ENCODE data around the gene DRC3.

The DRC3 gene

DNA sequence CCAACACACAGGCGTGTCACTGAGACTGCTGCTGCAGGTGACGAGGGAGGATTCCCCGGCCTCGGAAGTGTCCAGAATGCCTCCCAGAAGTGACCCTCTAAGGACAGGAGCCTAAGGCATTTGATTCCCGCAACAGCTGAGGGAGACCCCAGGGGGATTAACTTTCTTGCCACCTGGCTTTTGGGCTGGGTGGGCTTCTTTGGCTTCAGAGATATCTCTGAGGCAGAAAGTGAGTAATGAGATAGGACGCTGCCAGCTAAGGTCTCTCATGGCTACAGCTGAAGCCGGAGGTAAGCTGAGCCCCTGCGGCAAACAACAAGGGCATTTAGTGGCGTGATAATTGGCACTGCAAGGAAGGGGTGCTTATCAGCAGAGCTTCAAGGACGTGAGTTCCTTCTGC is 17.0 kb downstream of the DRC3 start:
- in situ Hi-C loops (cut with HindIII; ENCODE audit: low sequenced_read_pairs), result no loop called here

DNA sequence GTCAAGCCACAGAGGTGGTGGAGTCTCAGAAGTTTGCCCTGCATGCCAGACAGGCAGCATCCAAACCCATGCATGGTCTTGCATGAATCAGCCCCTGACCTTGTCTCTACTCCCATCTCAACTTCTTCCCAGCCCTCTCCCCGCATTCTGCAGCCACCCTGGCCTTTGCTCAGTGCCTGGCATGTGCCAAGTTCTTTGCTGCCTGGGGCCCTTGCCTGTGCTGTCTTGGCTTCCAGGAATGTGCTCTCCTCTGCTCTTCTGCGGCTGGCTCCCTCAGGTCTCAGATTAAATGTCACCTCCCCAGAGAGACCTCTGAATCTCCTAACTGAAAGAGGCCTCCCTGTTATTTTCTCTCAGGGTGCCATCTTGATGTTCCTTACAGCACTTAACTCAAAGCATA is 17.6 kb downstream of the DRC3 start:
- in situ Hi-C loops (cut with HindIII; ENCODE audit: low sequenced_read_pairs), result no loop called here

DNA sequence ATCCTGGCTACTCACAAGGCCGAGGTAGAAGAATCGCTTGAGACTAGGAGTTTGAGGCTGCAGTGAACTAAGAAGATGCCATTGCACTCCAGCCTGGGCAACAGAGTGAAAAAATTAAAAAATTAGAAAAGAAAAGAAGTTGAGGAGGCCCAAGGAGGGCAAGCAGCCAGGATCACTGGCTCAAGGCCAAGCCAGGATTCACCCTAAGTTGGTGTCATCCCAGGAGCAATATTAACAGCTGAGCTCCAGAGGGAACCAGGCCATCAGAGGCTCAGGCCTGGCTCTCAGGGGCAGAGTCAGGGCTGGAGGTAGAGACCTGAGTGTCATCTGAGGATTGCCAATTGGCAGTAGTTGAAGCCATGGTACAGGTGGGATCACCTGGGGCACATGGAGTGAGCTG is 20.7 kb downstream of the DRC3 start:
- in situ Hi-C loops (cut with HindIII; ENCODE audit: low sequenced_read_pairs), result no loop called here

DNA sequence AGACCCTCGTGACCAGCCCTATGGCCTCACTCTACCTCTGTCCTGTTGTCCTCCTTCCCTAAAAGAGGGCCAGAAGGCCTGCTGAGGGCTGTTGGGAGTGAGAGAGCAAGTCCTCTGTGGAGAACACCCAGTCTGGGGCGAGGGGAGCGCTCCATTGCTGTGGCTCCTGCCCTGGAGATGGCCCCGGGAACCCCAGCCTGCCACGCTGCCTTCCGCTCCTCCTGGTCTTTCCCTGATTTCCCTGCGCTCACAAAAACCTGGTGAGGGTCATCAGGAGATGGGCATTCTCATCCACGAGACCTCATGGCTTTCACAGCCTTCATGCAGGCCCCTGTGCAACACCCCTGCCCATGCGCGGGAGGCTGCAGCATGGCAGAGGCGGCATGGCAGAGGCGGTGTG is 21.2 kb downstream of the DRC3 start:
- in situ Hi-C loops (cut with HindIII; ENCODE audit: low sequenced_read_pairs), result no loop called here

DNA sequence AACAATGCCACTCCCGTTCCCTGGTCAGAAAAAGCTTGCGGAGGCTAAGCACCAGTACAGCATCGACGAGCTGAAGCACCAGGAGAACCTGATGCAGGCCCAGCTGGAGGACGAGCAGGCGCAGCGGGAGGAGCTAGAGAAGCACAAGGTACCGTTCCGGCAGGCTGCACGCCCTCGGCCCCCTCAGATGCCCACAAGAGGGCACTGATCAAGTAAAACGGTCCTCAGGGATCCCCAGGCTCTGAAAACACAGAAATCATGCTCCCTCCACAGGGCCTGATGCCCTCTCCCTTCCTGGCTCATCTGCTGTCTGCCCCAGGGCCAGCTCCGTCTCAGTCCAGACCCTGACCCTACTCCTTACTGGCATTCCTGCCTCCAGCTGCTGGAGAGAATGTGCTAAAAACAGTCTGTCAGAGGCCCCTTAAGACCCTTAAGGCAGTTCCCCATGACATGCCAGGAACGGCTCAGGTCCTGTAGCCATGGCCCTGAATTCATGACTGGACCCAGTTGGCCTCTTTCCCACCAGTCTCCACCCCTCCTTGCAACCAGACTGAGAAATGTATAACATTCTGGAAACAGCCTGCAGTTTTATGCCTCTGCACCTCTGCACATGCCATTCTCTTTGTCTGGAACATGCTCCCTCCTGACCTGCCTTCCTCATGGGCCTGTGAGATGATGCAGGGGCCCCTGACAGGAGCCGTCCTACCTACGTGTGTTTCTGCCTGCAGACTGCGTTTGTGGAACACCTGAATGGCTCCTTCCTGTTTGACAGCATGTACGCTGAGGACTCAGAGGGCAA is 21.8 kb downstream of the DRC3 start:
- in situ Hi-C loops (cut with HindIII; ENCODE audit: low sequenced_read_pairs), result loop anchor here (5.0 kb wide), 1 partner anchor 38 kb away; no protein-coding TSS in a partner anchor

DNA sequence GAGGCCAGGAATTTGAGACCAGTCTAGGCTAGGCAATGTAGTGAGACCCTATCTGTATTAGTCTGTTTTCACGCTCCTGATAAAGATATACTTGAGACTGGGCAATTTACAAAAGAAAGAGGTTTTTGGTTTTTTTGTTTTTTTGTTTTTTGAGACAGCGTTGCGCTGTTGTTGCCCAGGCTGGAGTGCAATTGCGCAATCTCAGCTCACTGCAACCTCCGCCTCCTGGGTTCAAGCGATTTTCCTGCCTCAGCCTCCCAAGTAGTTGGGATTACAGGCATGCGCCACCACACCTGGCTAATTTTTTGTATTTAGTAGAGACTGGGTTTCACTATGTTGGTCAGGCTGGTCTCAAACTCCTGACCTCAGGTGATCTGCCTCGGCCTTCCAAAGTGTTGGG is 23.2 kb downstream of the DRC3 start:
- in situ Hi-C loops (cut with HindIII; ENCODE audit: low sequenced_read_pairs), result loop anchor here (5.0 kb wide), 1 partner anchor 36 kb away; no protein-coding TSS in a partner anchor

DNA sequence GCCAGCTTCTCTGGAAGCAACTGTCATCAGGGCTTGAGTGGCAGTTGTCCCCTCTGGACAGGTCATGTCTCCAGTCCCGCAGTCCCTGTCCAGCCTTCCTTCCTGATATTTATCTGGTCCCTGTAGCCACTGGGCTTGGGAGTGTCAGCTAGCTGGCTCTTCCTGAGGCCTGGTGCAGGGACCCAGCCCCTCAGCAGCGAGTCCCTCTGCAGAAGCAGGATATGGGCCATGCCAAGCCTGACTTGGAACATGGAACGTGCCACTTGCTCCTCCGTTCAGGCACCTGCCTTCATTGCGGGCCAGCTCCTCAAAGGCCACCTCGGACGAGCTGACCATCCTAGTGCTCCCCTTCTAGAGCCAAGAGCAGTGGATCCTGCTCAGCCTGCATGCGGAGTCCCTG is 26.3 kb downstream of the DRC3 start:
- in situ Hi-C loops (cut with HindIII; ENCODE audit: low sequenced_read_pairs), result loop anchor here (5.0 kb wide), 1 partner anchor 33 kb away; no protein-coding TSS in a partner anchor

DNA sequence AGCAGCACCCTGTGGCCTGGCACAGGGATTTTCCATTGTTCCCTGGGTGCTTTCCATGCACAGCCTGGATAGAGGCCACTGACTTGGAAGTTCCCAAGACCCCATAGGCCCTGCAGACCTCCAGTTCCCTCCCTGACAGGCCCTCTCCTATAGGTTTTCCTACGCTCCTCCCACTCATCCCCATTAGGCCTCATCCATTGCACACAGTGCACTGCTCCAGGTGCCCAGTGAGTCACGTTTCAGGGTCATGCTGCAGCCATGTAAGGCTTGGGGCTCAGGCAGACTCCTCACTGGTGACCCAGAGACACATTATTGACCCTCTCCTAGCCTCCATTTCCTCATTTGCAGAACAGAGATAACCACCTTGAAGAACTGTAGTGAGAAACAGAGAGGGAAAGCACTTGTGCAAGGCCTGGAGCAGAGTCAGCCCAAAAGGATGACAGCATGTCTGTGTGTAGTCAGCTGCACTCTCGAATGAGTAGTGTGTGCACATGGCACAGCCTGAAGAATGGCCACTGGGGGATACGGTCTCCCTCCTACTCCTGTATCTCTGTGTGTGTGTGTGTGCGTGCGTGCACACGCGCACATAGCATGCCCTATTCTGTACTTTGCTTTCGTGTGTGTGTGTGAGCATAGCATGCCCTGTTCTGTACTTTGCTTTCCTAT is 26.8 kb downstream of the DRC3 start:
- in situ Hi-C loops (cut with HindIII; ENCODE audit: low sequenced_read_pairs), result loop anchor here (5.0 kb wide), 1 partner anchor 33 kb away; no protein-coding TSS in a partner anchor

DNA sequence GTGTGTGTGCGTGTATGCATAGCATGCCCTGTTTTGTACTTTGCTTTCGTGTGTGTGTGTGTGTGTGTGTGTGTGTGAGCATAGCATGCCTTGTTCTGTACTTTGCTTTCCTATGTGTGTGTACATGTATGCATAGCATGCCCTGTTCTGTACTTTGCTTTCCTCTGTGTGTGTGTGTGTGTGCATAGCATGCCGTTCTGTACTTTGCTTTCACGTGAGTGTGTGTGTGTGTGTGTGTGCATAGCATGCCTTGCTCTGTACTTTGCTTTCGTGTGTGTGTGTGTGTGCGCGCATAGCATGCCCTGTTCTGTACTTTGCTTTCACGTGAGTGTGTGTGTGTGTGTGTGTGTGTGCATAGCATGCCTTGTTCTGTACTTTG is 27.4 kb downstream of the DRC3 start:
- in situ Hi-C loops (cut with HindIII; ENCODE audit: low sequenced_read_pairs), result no loop called here

DNA sequence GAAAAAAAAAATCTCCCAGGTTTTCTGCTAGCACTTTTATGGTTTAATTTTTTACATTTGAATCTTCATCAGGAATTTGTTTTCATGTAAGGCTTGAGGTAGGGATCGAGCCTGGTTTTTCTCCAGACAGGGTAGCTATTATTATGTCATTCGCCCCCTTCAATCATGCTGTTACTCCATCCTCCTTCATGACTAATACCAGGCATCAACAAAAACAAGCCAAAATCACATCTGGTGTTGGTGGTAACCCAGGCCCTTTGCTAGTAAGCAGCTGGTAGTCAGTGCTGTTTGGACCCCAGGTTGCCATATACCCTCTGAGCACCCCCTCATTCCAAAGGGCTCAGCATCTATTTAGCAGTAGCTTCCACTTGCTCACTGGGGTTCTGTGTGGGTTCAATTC is 29.5 kb downstream of the DRC3 start:
- in situ Hi-C loops (cut with HindIII; ENCODE audit: low sequenced_read_pairs), result no loop called here

DNA sequence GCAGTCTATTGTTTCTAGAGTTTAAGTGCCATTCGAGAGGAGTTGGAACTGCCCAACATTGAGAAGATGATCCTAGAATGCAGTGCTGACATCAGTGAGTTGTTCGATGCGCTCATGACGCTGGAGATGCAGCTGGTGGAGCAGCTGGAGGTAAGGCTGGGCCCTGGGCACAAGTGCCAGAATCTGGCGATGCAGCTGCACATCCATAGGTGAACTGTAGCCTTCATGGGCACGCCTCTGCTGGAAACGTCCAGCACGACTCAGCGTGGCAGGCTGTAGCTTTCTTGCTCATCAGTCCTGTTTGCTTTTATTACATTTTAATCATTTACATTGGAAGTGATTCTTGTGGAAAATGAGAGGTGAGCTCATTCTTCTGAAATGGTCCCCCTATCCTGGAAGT is 31.7 kb downstream of the DRC3 start:
- in situ Hi-C loops (cut with HindIII; ENCODE audit: low sequenced_read_pairs), result no loop called here

DNA sequence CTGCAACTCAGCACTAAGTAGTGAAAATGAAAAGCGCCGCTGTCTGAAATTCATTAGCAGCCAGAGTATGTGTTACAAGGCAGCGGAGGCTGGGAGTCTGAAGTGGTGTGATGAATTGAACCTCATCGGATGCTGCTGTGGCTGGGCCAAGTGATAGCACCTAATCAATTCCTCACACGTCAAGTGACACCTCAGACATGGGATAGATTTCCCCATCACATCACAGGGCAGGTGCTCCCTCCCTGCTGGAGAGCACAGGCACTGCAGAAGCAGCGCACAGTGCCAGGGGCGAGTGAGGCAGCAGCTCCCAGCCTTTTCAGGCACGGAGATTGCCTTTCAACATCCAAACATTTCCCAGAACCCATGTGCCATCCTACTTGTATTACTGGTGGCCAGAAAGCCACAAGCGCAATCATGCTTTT is 32.2 kb downstream of the DRC3 start:
- in situ Hi-C loops (cut with HindIII; ENCODE audit: low sequenced_read_pairs), result no loop called here

DNA sequence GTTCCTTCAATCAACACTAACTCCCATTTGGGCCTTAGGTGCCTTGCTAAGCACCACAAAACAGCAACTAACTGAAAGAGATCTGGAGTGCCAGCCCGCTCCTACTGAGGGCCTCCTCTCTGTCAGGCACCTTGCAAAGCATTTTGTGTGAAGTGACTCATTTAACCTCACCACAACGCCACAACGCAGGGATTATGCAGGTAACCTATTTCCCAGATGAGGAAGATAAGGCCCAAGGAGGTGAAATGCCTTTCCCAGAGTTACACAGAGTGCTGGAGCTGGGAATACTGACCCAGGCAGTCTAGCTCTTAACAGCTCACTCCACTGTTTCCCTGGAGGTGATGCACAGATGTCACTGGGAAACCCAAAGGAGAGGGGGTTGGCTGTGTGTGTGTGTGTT is 32.8 kb downstream of the DRC3 start:
- in situ Hi-C loops (cut with HindIII; ENCODE audit: low sequenced_read_pairs), result no loop called here

DNA sequence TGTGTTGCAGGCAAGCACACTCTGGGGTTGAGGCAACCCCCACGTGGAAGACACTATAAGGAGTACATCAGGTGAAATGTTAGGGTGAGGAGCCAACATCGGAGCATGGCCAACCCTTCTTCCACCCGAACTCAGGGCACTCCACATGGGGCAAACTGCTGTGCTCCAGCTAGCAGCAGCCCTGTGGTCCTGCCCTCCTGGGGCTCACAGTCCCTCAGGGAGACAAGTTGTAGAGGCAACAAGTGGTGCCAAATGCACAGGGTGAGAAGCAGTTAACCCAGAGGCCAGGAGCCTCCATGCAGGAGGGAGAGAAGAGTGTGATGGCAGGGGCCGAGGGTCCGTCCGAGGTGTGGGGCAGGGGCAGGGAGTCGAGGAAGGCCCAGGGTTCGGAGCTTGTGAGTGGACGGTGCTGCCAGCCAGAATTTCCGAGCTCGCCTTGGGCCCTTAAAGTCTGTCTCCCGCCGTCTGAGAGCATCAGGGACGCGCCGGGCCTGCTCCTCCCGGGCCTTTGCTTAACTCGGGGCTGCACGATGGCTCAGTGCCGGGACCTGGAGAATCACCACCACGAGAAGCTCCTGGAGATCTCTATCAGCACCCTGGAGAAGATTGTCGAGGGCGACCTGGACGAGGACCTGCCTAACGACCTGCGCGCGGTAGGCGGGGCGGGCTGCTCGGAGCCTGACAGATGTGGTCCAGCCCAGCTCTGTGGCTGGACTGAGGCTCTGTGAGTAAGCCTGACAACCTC is 34.0 kb downstream of the DRC3 start:
- in situ Hi-C loops (cut with HindIII; ENCODE audit: low sequenced_read_pairs), result no loop called here

DNA sequence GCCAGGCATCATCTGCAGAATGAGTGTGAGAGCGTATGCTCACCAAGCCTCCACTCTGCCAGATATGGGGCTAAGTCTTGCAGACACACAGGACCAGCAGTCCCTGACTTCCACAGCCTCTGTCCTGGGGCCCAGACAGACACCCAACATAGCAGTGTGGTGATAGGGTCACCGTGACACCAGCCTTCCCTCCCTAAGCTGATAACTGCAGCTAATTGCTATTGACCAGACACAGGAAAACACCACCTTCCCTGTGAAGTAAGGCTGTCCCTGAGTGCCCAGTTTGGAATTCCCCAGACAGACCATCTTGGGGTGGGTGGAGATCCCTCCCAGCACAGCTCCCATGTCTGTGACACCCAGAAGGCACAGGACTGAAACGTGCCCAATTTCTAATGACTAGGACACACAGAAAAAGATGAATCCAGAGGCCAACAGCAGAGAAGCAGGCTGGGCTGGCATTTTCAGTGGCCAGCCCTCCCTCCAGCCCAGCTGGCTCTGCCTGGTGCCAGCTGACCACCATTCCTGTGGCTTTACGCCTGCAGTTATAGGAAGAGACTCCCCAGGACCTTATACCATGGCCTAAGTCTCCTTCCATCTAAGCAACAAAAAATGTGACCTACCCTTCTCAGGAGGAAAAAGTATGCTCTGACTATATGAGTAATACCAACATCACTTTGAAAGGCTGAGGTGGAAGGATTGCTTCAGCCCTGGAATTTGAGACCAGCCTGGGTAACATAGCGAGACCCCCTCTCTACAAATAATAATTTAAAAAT is 36.0 kb downstream of the DRC3 start:
- in situ Hi-C loops (cut with HindIII; ENCODE audit: low sequenced_read_pairs), result no loop called here

DNA sequence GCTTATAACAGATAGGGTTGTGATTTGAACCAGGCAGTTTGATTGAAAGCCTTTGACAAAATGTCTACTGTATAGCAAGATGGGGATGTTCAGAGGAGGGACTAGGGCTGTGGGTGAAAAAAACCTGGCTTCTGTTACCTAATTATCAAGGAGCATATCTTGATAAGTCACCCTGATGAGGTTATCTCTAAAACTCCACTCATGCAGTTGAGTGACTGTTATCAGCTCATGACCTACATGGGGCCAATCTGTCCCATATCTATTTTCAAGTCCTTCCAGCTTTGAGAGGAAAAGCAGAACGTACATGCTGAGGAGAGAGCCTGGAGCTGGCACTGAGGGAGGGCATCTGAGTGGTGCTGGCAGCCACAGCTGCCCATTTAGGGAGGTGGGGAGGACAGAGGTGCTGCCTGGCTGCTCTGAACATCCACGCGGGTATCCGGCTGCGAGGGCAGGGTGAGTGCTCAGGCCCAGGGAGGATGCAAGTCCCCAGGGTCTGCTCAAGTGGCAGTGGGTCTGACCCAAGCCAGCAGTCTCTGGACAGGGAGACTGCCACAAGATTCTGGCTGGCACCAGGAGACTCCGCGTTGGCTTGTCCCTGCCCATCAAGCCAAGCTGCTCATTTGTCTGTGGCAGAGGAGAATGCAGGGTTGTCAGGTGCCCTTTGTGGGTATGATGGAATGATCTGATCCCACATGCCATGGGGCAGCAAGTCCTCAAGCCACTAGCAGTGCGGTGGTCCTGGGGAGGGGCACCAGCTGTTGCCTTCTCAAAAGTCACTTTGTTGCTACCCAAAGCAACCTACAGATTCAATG is 37.2 kb downstream of the DRC3 start:
- in situ Hi-C loops (cut with HindIII; ENCODE audit: low sequenced_read_pairs), result no loop called here

DNA sequence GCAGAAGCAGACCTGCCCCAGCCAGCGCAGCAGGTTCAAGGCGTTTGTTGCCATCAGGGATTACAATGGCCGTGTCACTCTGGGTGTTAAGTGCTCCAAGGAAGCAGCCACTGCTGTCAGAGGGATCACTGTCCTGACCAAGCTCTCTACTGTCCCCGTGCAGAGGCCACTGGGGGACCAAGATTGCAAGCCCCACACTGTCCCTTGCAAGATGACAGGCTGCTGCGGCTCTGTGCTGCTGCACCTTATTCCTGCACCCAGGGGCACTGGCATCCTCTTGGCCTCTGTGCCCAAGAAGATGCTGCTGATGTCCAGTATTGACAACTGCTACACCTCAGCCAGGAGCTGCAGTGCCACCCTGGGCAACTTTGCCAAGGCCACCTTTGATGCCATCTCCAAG is 38.6 kb downstream of the DRC3 start:
- in situ Hi-C loops (cut with HindIII; ENCODE audit: low sequenced_read_pairs), result no loop called here

DNA sequence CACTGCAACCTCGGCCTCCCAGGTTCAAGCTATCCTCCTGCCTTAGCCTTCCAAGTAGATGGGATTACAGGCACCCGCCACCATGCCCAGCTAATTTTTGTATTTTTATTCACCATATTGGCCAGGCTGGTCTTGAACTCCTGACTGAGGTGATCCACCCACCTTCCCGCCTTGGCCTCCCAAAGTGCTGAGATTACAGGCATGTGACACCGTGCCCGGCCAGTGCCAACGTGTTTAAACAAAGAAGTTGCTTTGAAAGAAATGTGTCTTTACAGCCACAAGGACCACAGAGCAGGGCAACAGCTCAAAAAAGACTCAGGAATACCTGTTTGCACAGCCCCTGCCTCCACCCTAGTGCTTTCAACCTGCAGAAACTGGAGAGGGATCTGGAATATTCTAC is 41.3 kb downstream of the DRC3 start:
- in situ Hi-C loops (cut with HindIII; ENCODE audit: low sequenced_read_pairs), result no loop called here

DNA sequence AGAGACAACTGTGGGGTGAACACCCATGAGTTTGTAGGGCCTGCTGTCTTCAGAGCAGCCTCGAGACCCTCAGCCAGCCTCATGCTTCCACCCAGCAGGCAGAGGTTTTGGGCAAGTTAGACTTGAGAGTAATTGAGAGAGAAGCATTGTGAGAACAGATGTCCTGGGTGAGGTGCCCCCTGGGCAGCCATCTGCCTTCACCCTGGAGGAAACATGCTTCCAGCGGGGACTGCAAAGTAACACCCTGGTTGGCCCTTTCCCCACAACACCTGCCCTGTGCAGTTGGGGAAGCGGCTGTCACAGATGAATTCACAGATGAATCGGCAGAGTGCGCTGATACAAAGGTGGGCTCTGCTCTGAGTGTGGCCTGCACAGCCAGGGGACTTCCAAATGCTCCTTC is 42.9 kb downstream of the DRC3 start:
- in situ Hi-C loops (cut with HindIII; ENCODE audit: low sequenced_read_pairs), result no loop called here

DNA sequence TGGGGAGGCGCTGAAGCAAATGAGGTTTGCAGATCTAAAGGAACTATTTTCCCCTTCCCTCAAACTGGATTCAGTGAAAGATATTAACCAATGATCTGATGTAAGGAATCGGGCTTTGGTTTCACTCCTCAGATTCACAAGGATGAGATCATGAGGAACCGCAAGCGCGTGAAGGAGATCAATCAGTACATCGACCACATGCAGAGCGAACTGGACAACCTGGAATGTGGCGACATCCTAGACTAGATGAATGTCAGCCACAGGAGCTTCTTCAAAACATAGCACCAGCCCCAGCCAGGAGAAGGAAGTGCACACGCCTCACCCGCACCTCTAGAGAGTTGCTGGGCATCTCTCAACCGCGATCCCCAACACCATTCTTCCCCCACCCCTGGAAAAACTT is 43.8 kb downstream of the DRC3 start:
- in situ Hi-C loops (cut with HindIII; ENCODE audit: low sequenced_read_pairs), result no loop called here
